Right kidney (tissue), 1 donor: Measurements from ENCODE around the gene ENTHD1.

ENCODE experiments used
- DNase-seq: peaks from one replicate; pipeline ENCODE4 v3.0.0-alpha.2; 2016

The ENTHD1 gene

GRCh38 chr22:39845529-39845928, 48.0 kb downstream of the ENTHD1 start:
- DNase-seq = no peak

DNA sequence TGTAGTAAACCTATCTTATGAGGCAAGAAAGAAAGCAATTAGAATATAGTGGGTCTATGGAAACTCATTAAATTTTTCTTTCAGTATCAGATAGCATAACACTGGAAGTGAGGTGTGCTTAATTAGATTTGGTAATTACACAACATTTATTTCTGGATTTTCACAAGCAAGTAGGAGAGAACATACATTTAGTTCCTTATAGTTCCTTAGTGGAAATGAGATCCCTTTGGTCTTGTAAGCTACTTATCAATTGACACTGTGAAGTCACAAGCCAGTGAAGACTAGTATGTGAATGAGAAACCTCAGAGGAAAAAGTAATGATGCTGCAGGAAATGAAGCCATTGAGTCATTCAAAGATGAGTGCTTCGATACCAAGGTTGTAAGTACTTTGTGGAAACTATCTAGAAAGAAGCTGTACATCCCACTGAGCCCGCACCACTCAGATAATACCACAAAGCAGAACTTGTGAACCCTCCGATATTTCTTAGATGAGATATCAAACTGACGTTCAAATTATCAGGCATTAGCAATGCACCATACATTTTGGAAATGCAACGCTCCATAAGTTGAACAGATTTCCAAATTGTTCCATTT, 53.5 kb downstream of the ENTHD1 start:
- DNase-seq = no peak

DNA sequence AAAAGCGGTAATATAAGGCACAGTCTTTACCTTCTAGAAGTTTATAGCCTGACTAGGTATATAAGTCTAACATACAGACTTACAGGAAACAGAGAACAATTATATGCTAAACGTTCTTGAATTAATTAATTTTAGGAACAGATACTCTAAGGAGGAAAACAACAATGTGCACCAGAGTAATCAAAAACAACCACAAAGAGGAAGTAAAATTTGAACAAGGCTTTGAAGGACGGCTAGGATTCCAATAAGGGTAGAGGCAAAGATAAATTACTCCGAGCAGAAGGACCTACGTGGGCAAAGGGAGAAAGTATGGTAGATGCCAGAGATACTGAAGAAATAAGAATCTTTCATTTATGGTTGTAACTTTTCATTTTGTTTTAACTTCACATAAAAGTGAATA, 54.4 kb downstream of the ENTHD1 start:
- DNase-seq = no peak

GRCh38 chr22:39833610-39834009, 60.0 kb downstream of the ENTHD1 start:
- DNase-seq = no peak

- no peak for DNase-seq
Observed at GRCh38 chr22:39833093-39833492, 60.5 kb downstream of the ENTHD1 start.

DNA sequence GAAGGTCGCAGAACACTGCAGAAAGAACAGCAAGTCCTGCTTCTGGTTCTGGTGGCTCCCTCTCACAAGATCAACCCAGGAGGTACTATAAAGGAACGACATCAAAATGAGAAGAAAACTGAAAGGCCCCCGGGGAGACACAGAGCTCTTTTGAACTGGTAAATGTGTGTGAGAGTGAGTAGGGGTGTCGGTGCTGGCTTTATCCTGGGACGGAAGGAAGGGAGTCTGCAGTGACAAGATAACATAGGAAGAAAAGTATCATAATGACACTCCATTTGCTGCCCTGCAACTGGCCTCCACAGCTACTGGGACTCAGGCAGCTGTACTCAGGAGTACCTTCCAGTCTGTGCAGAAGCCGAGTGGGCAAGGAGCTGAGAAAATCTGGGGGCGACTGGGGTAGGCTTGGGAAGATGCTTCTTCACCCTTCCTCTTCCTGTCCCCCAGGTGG, 60.9 kb downstream of the ENTHD1 start:
- no peak for DNase-seq

DNA sequence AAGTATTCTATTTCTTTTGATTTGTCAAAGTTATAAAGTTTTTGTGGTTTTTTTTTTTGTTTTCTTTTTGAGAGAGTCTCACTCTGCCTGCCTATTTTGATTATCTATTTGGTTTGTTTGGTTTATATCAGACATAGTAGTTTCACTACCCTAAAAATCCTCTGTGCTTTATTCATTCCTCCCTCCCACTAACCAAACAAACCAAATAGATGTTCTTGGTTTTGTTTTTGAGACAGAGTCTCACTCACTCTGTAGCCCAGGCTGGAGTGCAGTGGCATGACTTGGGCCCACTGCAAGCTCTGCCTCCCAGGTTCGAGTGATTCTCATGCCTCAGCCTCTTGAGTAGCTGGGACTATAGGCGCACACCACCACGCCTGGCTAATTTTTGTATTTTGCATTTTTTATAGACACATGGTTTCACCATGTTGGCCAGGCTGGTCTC, 67.9 kb downstream of the ENTHD1 start:
- no peak for DNase-seq

DNA sequence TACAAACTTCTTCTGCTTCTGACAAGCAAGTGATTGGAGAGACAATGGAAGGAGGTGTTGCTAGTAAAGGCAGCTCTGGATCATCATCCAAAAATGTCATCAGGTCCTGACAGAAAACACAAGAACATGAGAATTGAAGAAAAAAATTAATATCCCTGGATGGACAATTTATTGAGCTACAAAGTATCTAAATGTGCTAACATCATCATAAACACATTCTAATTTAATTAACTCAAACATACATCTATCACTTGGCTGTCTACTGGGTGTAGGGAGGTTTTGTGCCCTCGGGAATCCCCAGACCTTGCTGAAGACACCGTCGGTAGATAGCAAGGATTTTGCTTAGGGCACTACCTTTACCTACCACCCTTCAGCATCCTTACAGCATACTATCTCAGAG, 72.6 kb downstream of the ENTHD1 start:
- no peak for DNase-seq

- no peak for DNase-seq
Observed at GRCh38 chr22:39820256-39820655, 73.3 kb downstream of the ENTHD1 start.

DNA sequence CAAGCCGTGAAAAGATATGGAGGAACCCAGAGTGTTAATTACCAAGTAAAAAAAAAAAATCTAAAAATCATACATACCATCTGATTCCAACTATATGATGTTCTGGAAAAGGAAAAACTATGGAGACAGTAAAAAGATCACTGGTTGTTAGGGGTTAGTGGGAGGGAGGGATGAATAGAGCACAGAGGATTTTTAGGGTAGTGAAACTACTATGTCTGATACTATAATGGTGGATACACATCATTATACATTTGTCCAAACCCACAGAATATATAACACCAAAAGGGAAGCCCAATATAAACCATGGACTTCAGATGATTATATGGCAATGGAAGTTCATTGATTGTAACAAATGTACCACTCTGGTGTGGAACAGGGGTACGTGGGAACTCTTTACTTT, 74.1 kb downstream of the ENTHD1 start:
- no peak for DNase-seq

DNA sequence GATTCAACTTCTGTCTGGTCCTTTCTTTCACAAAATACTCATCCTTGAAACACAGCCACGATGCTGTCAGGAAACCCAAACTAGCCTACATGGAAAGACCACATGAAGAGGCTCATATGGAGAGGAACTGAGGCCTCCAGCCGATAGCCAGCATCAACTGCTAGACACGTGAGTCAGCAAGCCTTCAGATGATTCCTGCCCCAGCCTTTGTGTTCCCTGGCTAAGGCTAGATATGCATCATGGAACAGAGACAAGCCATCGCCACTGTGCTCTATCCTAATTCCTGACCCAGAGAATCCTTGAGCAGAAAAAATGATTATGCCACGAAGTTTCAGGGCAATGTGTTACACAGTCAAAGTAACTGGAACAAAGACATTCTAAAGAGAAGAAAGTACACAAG, 75.5 kb downstream of the ENTHD1 start:
- no peak for DNase-seq

DNA sequence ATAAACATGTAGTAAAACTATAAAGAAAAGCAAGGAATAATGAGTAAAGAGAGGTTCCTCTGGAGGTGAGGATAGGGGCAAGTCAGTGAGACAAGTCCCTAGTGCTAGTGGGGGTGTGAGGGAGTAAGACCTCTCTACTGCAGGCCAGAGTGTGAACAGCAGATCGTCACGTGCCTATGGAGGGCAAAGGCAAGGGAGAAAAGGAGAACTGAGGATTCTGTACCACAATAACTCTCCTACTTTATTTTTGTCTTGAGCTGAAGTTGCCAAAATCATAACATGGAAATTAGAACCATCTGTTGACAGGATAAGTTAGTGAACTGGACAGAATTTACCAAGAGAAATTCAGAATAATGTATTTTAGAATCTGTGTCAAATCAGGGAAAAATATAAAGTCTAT, 77.6 kb downstream of the ENTHD1 start:
- no peak for DNase-seq

DNA sequence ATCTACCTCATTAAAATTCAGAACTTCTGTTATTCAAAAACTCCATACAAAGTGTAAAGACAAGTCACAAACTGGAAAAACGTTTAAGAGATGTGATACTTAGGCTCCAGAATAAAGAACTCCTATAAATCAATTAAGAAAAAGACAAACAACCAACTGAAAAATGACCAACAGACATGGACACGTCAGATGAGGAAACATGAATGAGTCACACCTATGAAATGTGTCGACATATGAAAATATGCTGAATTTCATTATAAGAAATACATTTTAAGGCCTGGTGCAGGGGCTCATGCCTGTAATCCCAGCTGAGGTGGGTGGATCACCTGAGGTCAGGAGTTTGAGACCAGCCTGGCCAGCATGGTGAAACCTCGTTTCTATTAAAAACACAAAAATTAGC, 78.7 kb downstream of the ENTHD1 start:
- no peak for DNase-seq

DNA sequence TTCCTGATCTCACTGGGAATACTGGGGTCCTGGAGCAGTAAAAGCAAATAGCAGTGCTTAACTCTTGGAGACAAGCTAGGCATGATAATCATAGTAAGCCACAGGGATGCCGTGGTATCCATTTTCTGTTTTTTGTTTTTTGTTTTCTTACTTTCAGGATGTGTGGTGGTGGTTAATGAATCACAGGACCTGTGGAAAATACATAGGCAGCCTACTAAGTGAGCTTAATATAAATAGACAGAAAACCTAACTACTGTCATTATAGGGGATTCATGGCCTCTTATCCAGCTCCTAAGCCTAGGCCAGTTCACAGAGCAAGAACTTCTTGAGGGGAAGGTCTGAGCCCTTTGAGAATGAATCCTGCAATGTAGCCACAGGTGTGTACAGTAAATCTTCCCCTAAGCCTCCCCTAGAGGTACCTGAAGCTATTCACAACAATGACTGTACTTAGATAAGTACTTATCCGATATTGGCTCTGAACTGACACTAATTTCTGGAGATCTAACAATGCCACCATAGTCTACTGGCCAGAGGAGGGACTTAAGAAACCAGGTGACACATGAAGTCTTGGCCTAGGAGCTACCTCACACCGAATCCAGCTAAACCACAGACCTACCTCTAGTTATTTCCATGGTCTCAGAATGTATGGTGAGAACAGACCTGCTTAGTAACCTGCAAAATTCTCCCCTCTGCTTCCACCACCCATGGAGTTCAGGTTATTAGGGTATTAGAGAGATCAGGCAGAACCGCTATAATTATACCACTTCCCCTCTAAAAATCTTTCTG, 83.6 kb downstream of the ENTHD1 start:
- DNase-seq = no peak

GRCh38 chr22:39808081-39808480, 85.5 kb downstream of the ENTHD1 start:
- no peak for DNase-seq

- DNase-seq = no peak
Observed at GRCh38 chr22:39806109-39806508, 87.5 kb downstream of the ENTHD1 start.

- DNase-seq = no peak
Observed at GRCh38 chr22:39805117-39805516, 88.4 kb downstream of the ENTHD1 start.

GRCh38 chr22:39802682-39803081, 90.9 kb downstream of the ENTHD1 start:
- DNase-seq = no peak

GRCh38 chr22:39800790-39801520, 92.6 kb downstream of the ENTHD1 start:
- no peak for DNase-seq

DNA sequence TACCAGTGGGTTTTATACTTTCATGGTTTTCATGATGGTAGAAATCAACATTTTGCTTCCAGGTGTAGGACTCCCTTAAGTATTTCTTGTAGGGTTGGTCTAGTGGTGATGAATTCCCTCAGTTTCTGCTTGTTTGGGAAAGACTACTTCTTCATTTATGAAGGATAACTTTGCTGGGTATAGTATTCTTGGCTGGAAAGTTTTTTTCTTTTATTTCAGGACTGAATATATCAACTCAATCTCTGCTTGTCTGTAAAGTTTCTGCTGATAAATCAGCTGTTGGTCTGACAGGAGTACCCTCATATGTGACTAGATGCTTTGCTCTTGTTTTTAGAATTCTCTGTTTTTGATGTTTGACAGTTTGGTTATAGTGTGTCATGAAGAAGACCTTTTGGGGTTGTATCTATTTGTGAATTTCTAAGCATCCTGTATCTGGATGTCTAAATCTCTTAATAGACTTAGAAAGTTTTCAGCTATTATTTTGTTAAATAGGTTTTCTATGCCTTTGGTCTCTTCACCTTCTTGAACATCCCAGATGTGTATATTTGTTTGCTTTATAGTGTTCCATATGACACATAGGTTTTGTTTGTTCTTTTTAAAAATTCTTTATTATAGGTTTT, 95.9 kb downstream of the ENTHD1 start:
- DNase-seq = no peak

GRCh38 chr22:39789788-39790187, 103.8 kb downstream of the ENTHD1 start:
- DNase-seq = no peak

DNA sequence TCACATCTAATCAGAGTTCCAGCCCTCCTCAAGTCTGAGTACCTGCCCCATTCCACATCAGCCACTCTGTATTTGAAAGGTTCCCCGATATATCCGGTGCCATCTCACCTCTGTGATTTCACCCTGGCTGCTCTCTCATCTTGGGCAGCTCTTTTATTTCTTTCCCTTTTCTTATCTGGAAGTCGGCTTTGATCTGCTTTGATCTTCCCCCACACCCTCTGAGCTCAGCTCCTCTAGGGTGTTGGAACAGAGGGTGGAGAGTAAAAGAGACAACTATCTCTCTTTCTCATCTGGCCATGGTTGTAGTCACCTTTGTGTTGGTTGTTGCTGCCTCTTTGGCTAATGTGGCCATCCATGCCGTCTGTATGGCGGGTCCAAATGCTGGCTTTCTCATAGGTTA, 108.3 kb downstream of the ENTHD1 start:
- DNase-seq = no peak
